ENCODE data around the gene BEGAIN.

Gene BEGAIN

GRCh38 chr14:100562751-100563150 is 24.5 kb downstream of the BEGAIN start:
- Histone ChIP-seq H3K9me2 (replicated peaks; ENCODE audit: control insufficient read depth, low read length) (no peaks in the 10 kb centered on the region), H3K9me3 (ENCODE audit: control insufficient read depth, insufficient read depth, low read length) (no peaks in the 10 kb centered on the region), H3K79me2 (ENCODE audit: control insufficient read depth, low read length) (no peaks in the 10 kb centered on the region), H3K4me3 (ENCODE audit: low read length) (no peak overlapping the region), H3K27ac (ENCODE audit: low read depth, low read length) (no peak overlapping the region), H3K4me1 (ENCODE audit: control insufficient read depth, low read length) (no peaks in the 10 kb centered on the region), H4K20me1 (ENCODE audit: control insufficient read depth, insufficient read depth, low read depth, low read length) (no peaks in the 10 kb centered on the region), H3F3A (ENCODE audit: control insufficient read depth, insufficient read depth) (no peaks in the 10 kb centered on the region), H3K4me2 (ENCODE audit: low read length) (no peak overlapping the region), H3K27me3 (ENCODE audit: control insufficient read depth, low read length) (peaks cover 7% of the 10 kb centered on the region), H3K36me3 (ENCODE audit: control insufficient read depth, low read length) (no peaks in the 10 kb centered on the region)
- TF ChIP-seq CTCF (IDR thresholded peaks at IDR 0.05; ENCODE audit: low read depth, low read length, poor library complexity, severe bottlenecking) (no peak), EZH2phosphoT487 (IDR thresholded peaks at IDR 0.05; ENCODE audit: borderline replicate concordance, low read length) (no peak)

GRCh38 chr14:100561005-100561404 is 26.2 kb downstream of the BEGAIN start:
- H3K9me3 ChIP-seq (ENCODE audit: control insufficient read depth, insufficient read depth, low read length) = no peaks in the 10 kb centered on the region
- H3K79me2 ChIP-seq (ENCODE audit: control insufficient read depth, low read length) = no peaks in the 10 kb centered on the region
- no peaks in the 10 kb centered on the region for H4K20me1 ChIP-seq (ENCODE audit: control insufficient read depth, insufficient read depth, low read depth, low read length)
- no peaks in the 10 kb centered on the region for H3K36me3 ChIP-seq (ENCODE audit: control insufficient read depth, low read length)
- H3K9me2 ChIP-seq (replicated peaks; ENCODE audit: control insufficient read depth, low read length) = no peaks in the 10 kb centered on the region
- no peak overlapping the region for H3K4me3 ChIP-seq (ENCODE audit: low read length)
- no peaks in the 10 kb centered on the region for H3K4me1 ChIP-seq (ENCODE audit: control insufficient read depth, low read length)
- H3K27me3 ChIP-seq (ENCODE audit: control insufficient read depth, low read length) = no peaks in the 10 kb centered on the region
- H3F3A ChIP-seq (ENCODE audit: control insufficient read depth, insufficient read depth) = no peaks in the 10 kb centered on the region
- TF ChIP-seq EZH2phosphoT487 (IDR thresholded peaks at IDR 0.05; ENCODE audit: borderline replicate concordance, low read length) (no peak), CTCF (IDR thresholded peaks at IDR 0.05; ENCODE audit: low read depth, low read length, poor library complexity, severe bottlenecking) (no peak)
- H3K4me2 ChIP-seq (ENCODE audit: low read length) = no peak overlapping the region
- H3K27ac ChIP-seq (ENCODE audit: low read depth, low read length) = no peak overlapping the region

- no peaks in the 10 kb centered on the region for H3K9me3 ChIP-seq (ENCODE audit: control insufficient read depth, insufficient read depth, low read length)
- H3K36me3 ChIP-seq (ENCODE audit: control insufficient read depth, low read length) = no peaks in the 10 kb centered on the region
- no peaks in the 10 kb centered on the region for H3K4me1 ChIP-seq (ENCODE audit: control insufficient read depth, low read length)
- no peak overlapping the region for H3K27ac ChIP-seq (ENCODE audit: low read depth, low read length)
- H3K4me3 ChIP-seq (ENCODE audit: low read length) = no peak overlapping the region
- TF ChIP-seq EZH2phosphoT487 (IDR thresholded peaks at IDR 0.05; ENCODE audit: borderline replicate concordance, low read length) = no peak
- no peak for TF ChIP-seq CTCF (IDR thresholded peaks at IDR 0.05; ENCODE audit: low read depth, low read length, poor library complexity, severe bottlenecking)
- no peaks in the 10 kb centered on the region for H3F3A ChIP-seq (ENCODE audit: control insufficient read depth, insufficient read depth)
- H3K79me2 ChIP-seq (ENCODE audit: control insufficient read depth, low read length) = no peaks in the 10 kb centered on the region
- H3K27me3 ChIP-seq (ENCODE audit: control insufficient read depth, low read length) = no peaks in the 10 kb centered on the region
- no peaks in the 10 kb centered on the region for H3K9me2 ChIP-seq (replicated peaks; ENCODE audit: control insufficient read depth, low read length)
- no peak overlapping the region for H3K4me2 ChIP-seq (ENCODE audit: low read length)
- H4K20me1 ChIP-seq (ENCODE audit: control insufficient read depth, insufficient read depth, low read depth, low read length) = no peaks in the 10 kb centered on the region
Measured at GRCh38 chr14:100560471-100560870, 26.7 kb downstream of the BEGAIN start.

- no peak overlapping the region for H3K4me2 ChIP-seq (ENCODE audit: low read length)
- no peak for TF ChIP-seq EZH2phosphoT487 (IDR thresholded peaks at IDR 0.05; ENCODE audit: borderline replicate concordance, low read length)
- no peak for TF ChIP-seq CTCF (IDR thresholded peaks at IDR 0.05; ENCODE audit: low read depth, low read length, poor library complexity, severe bottlenecking)
- H3K9me2 ChIP-seq (replicated peaks; ENCODE audit: control insufficient read depth, low read length) = no peaks in the 10 kb centered on the region
- no peaks in the 10 kb centered on the region for H3K27me3 ChIP-seq (ENCODE audit: control insufficient read depth, low read length)
- no peaks in the 10 kb centered on the region for H3K79me2 ChIP-seq (ENCODE audit: control insufficient read depth, low read length)
- no peaks in the 10 kb centered on the region for H4K20me1 ChIP-seq (ENCODE audit: control insufficient read depth, insufficient read depth, low read depth, low read length)
- no peak overlapping the region for H3K4me3 ChIP-seq (ENCODE audit: low read length)
- H3K9me3 ChIP-seq (ENCODE audit: control insufficient read depth, insufficient read depth, low read length) = no peaks in the 10 kb centered on the region
- no peaks in the 10 kb centered on the region for H3K4me1 ChIP-seq (ENCODE audit: control insufficient read depth, low read length)
- H3K27ac ChIP-seq (ENCODE audit: low read depth, low read length) = no peak overlapping the region
- no peaks in the 10 kb centered on the region for H3F3A ChIP-seq (ENCODE audit: control insufficient read depth, insufficient read depth)
- no peaks in the 10 kb centered on the region for H3K36me3 ChIP-seq (ENCODE audit: control insufficient read depth, low read length)
Measured at GRCh38 chr14:100559455-100559854, 27.8 kb downstream of the BEGAIN start.

Data from DOHH2 (cell line).